H1 (cell line): Measurements from ENCODE around the gene DDHD1. TPM values are rescaled to one million over a fixed set of nuclear protein-coding genes. Genes with fewer than 3 reads are reported as not detected.
"Not testable (repeated sequence)": the region's sequence is repeated elsewhere in the genome, so short reads cannot be mapped to it uniquely, and the experiment has no call there.

Experiments used
- CTCF ChIA-PET: fragments of 300-600 bp; sonication (Branson Sonifier 250); formaldehyde crosslinking; loops from one replicate; lab custom pipeline; 2021; ENCODE audit not compliant: partially characterized antibody; lab: Charles Lee
- POLR2A ChIA-PET: fragments of 300-600 bp; sonication (Branson Sonifier 250); formaldehyde crosslinking; loops from one replicate; lab custom pipeline; 2021; ENCODE audit warnings: inconsistent platforms; ENCODE audit not compliant: partially characterized antibody; lab: Charles Lee
- DNase-seq, 2 experiments: peaks; one replicate each; pipeline versions ENCODE4 v3.0.0 to v3.0.0-alpha.2; 2010 to 2022; ENCODE audit warnings: low spot score in 2 of 2, low read depth in 1 of 2, mixed read lengths in 1 of 2
- FAIRE-seq: peaks from 2 replicates; lab custom pipeline; 2011; peaks lifted over from hg19 to GRCh38; lab: Jason Lieb, UNC
- H2AFZ ChIP-seq: 2 replicates; pipeline ENCODE4 v1.8.1; 2012; ENCODE audit warnings: low read length, inconsistent platforms
- H2AK5ac ChIP-seq: 2 replicates; pipeline ENCODE4 v1.6.1; 2013; ENCODE audit warnings: low read depth, low read length
- H2BK120ac ChIP-seq: replicated peaks from 2 replicates; pipeline ENCODE3; 2013; ENCODE audit warnings: low read depth, low read length, inconsistent platforms
- H2BK12ac ChIP-seq: 2 replicates; pipeline ENCODE4 v1.6.1; 2013; ENCODE audit warnings: low read depth, low read length
- H2BK15ac ChIP-seq: 2 replicates; pipeline ENCODE4 v1.6.1; 2013; ENCODE audit warnings: low read length
- H2BK20ac ChIP-seq: 2 replicates; pipeline ENCODE4 v1.6.1; 2013; ENCODE audit warnings: low read length
- H2BK5ac ChIP-seq: 2 replicates; pipeline ENCODE4 v1.6.1; 2013; ENCODE audit warnings: low read depth, low read length
- H3K14ac ChIP-seq: 2 replicates; pipeline ENCODE4 v1.6.1; 2013; ENCODE audit warnings: inconsistent platforms; ENCODE audit not compliant: insufficient read length
- H3K18ac ChIP-seq: 2 replicates; pipeline ENCODE4 v1.6.1; 2013; ENCODE audit warnings: low read length; ENCODE audit errors: extremely low read depth
- H3K23ac ChIP-seq: 2 replicates; pipeline ENCODE4 v1.6.1; 2013; ENCODE audit warnings: inconsistent platforms; ENCODE audit not compliant: insufficient read length
- H3K23me2 ChIP-seq: 2 replicates; pipeline ENCODE4 v1.6.1; 2013; ENCODE audit warnings: low read depth, low read length
- H3K27ac ChIP-seq: 2 replicates; pipeline ENCODE4 v1.6.1; 2011; ENCODE audit warnings: low read depth, low read length, inconsistent platforms
- H3K27me3 ChIP-seq, 4 experiments: replicated peaks in 1 of 4; 1 replicate in 1 of 4; 2 replicates in 3 of 4; pipeline versions ENCODE4 v1.6.1 to v1.8.1; 2011 to 2013; ENCODE audit warnings: low read length in 3 of 4, mild to moderate bottlenecking in 3 of 4, inconsistent platforms in 2 of 4, mixed read lengths in 2 of 4, moderate library complexity in 1 of 4; ENCODE audit not compliant: control insufficient read depth in 3 of 4, insufficient read depth in 3 of 4; ENCODE audit errors: extremely low read depth in 1 of 4
- H3K36me3 ChIP-seq, 4 experiments: 2 replicates each; pipeline versions ENCODE4 v1.6.1 to v1.8.1; 2011 to 2013; ENCODE audit warnings: mild to moderate bottlenecking in 4 of 4, low read length in 3 of 4, moderate library complexity in 2 of 4, control low read depth in 1 of 4, inconsistent platforms in 1 of 4; ENCODE audit not compliant: insufficient read depth in 4 of 4, control insufficient read depth in 2 of 4
- H3K4ac ChIP-seq: replicated peaks from 2 replicates; pipeline ENCODE3; 2013; ENCODE audit warnings: low read length, low read depth, mixed read lengths, inconsistent platforms; ENCODE audit not compliant: insufficient read length
- H3K4me1 ChIP-seq, 4 experiments: replicated peaks in 1 of 4; 1 replicate in 1 of 4; 2 replicates in 3 of 4; pipeline versions ENCODE4 v1.6.1 to v1.8.1; 2011 to 2013; ENCODE audit warnings: low read length in 3 of 4, inconsistent platforms in 2 of 4, mixed read lengths in 1 of 4; ENCODE audit not compliant: insufficient read depth in 4 of 4, control insufficient read depth in 3 of 4
- H3K4me2 ChIP-seq, 2 experiments: 2 replicates each; pipeline versions ENCODE4 v1.6.1 to v1.8.1; 2011 to 2013; ENCODE audit warnings: low read depth in 2 of 2, low read length in 2 of 2, control low read depth in 1 of 2, inconsistent platforms in 1 of 2, mild to moderate bottlenecking in 1 of 2; ENCODE audit not compliant: insufficient read depth in 1 of 2
- H3K4me3 ChIP-seq, 4 experiments: fragments of 200-600, 300-600 bp in 1 of 4; sonication (generic), shearing (Covaris generic), sonication (Bioruptor Twin) in 1 of 4; 2 replicates each; pipeline versions ENCODE4 v1.5.1 to v1.8.1; 2011 to 2016; ENCODE audit warnings: low read length in 4 of 4, low read depth in 3 of 4, control low read depth in 2 of 4, inconsistent platforms in 2 of 4, mild to moderate bottlenecking in 2 of 4, mixed read lengths in 1 of 4, moderate library complexity in 1 of 4; ENCODE audit not compliant: insufficient read depth in 2 of 4; ENCODE audit errors: extremely low read depth in 1 of 4
- H3K56ac ChIP-seq: replicated peaks from 2 replicates; pipeline ENCODE3; 2013; ENCODE audit warnings: low read depth, mild to moderate bottlenecking, mixed read lengths, low read length, inconsistent platforms; ENCODE audit not compliant: insufficient read length
- H3K79me1 ChIP-seq: 2 replicates; pipeline ENCODE4 v1.6.1; 2013; ENCODE audit warnings: low read depth, low read length, control low read depth
- H3K79me2 ChIP-seq, 2 experiments: 2 replicates each; pipeline versions ENCODE4 v1.6.1 to v1.8.1; 2012 to 2013; ENCODE audit warnings: low read length in 2 of 2, mild to moderate bottlenecking in 2 of 2, inconsistent platforms in 1 of 2; ENCODE audit not compliant: insufficient read depth in 2 of 2, control insufficient read depth in 1 of 2
- H3K9ac ChIP-seq, 4 experiments: replicated peaks in 1 of 4; 1 replicate in 1 of 4; 2 replicates in 3 of 4; pipeline versions ENCODE4 v1.6.1 to v1.8.1; 2011 to 2013; ENCODE audit warnings: low read depth in 3 of 4, low read length in 3 of 4, control low read depth in 2 of 4, mild to moderate bottlenecking in 2 of 4, moderate library complexity in 2 of 4, inconsistent platforms in 1 of 4; ENCODE audit errors: extremely low read depth in 1 of 4
- H3K9me3 ChIP-seq, 2 experiments: 2 replicates each; pipeline versions ENCODE4 v1.6.1 to v1.8.1; 2012 to 2013; ENCODE audit warnings: mild to moderate bottlenecking in 2 of 2, moderate library complexity in 2 of 2, control low read depth in 1 of 2, inconsistent platforms in 1 of 2, low read depth in 1 of 2, low read length in 1 of 2, mixed read lengths in 1 of 2; ENCODE audit not compliant: insufficient read depth in 2 of 2
- H4K20me1 ChIP-seq, 2 experiments: replicated peaks in 1 of 2; 2 replicates each; pipeline versions ENCODE3 to v1.8.1; 2011 to 2013; ENCODE audit warnings: inconsistent platforms in 2 of 2, low read length in 2 of 2, mild to moderate bottlenecking in 1 of 2; ENCODE audit not compliant: insufficient read depth in 2 of 2, control insufficient read depth in 1 of 2
- H4K5ac ChIP-seq: 2 replicates; pipeline ENCODE4 v1.6.1; 2013; ENCODE audit warnings: low read length, low read depth, mixed read lengths, inconsistent platforms; ENCODE audit not compliant: insufficient read length
- H4K8ac ChIP-seq: 2 replicates; pipeline ENCODE4 v1.8.0; 2013; ENCODE audit warnings: mild to moderate bottlenecking, moderate library complexity, low read length, inconsistent platforms; ENCODE audit not compliant: insufficient read depth; ENCODE audit errors: extremely low read depth
- H4K91ac ChIP-seq: replicated peaks from 2 replicates; pipeline ENCODE3; 2013; ENCODE audit warnings: low read length, mixed read lengths, inconsistent platforms; ENCODE audit not compliant: insufficient read length
- WGBS, 2 experiments: shearing (Covaris generic) in 1 of 2; methylation state at CpG; one replicate each; pipeline versions ENCODE4 v1.1.6 to v1.1.7; 2013 to 2015; ENCODE audit warnings: low lambda C conversion rate in 2 of 2, mixed read lengths in 2 of 2, inconsistent platforms in 1 of 2, low coverage in 1 of 2, missing lambda C conversion rate in 1 of 2; ENCODE audit not compliant: insufficient replicate concordance in 2 of 2, insufficient coverage in 1 of 2, insufficient read length in 1 of 2; ENCODE audit errors: extremely low coverage in 1 of 2, missing lambda C conversion rate in 1 of 2; 5-methylcytosine and 5-hydroxymethylcytosine counted together
- polyA plus RNA-seq, 7 experiments: library from polyadenylated mRNA; depleted of rRNA in 3 of 7; stranded (reverse) in 5 of 7; unstranded in 2 of 7; fragments of >200 nt in 5 of 7; fragments of 200-250 nt in 2 of 7; gene quantifications; 1 replicate in 5 of 7; 2 replicates in 1 of 7; 4 replicates in 1 of 7; pipeline versions ENCODE4 v1.2.1 to v1.2.3, GENCODE V29; 2011 to 2013; ENCODE audit warnings: missing spikeins in 2 of 7, mixed read lengths in 2 of 7
- total RNA-seq: library from RNA; stranded (reverse); fragmentation: NEBNext Ultra II Directional; extraction: Animal tissue kit (Norgen Biotek cat#: 25700); gene quantifications from 2 replicates; pipeline ENCODE4 v1.2.1, GENCODE V29; 2021

Gene DDHD1
- total and polyA plus RNA-seq, 2 of the 8 experiments (the other 6 are each of a cell fraction or from before 2014, with no cell fraction given): 3.6 to 16.0 TPM

DNA sequence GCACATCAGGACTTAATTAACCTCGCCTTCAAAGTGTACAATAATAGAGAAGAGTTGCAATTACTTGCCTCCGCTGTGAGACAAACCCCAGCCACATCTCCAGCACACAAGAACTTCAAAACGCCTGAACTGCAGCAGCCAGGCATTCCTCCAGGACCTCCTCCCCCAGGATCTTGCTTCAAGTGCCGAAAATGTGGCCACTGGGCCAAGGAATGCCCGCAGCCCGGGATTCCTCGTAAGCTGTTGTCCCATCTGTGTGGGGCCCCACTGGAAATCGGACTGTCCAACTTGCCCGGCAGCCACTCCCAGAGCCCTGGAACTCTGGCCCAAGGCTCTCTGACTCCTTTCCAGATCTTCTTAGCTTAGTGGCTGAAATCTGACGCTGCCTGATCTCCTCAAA is 22.6 kb downstream of the DDHD1 start:
- H2BK12ac ChIP-seq, H4K91ac ChIP-seq, H3K27ac ChIP-seq, H2BK15ac ChIP-seq, H3K79me1 ChIP-seq, H3K14ac ChIP-seq, H3K27me3 ChIP-seq, DNase-seq, H2AFZ ChIP-seq, H4K5ac ChIP-seq, H3K18ac ChIP-seq, H3K4me3 ChIP-seq, H3K4ac ChIP-seq, CTCF ChIA-PET, H3K9ac ChIP-seq, POLR2A ChIA-PET, H4K20me1 ChIP-seq, H3K9me3 ChIP-seq, H2AK5ac ChIP-seq, H2BK5ac ChIP-seq, FAIRE-seq, H3K23me2 ChIP-seq, H4K8ac ChIP-seq, H3K23ac ChIP-seq, H3K4me1 ChIP-seq, H3K56ac ChIP-seq, H2BK20ac ChIP-seq, H2BK120ac ChIP-seq, H3K4me2 ChIP-seq, H3K36me3 ChIP-seq: not testable (repeated sequence)
- 87% methylated on average over 10 of the region's 10 CpGs; no CpG with 5 or more reads in 1 of the 2 experiments for WGBS, 2 experiments
- H3K79me2 ChIP-seq: peaks cover 0 to 19% of the 10 kb centered on the region in 2 experiments; a peak in 2 of 4 replicates
